Measurements from ENCODE around the gene NPR1. TPM values are rescaled to one million over a fixed set of nuclear protein-coding genes. Genes with fewer than 3 reads are reported as not detected.
"Not testable (repeated sequence)": the region's sequence is repeated elsewhere in the genome, so short reads cannot be mapped to it uniquely, and the experiment has no call there.

The NPR1 gene
- polyA plus RNA-seq, 4 donors, result 62.7 to 74.5 (median 71.5) TPM

DNA sequence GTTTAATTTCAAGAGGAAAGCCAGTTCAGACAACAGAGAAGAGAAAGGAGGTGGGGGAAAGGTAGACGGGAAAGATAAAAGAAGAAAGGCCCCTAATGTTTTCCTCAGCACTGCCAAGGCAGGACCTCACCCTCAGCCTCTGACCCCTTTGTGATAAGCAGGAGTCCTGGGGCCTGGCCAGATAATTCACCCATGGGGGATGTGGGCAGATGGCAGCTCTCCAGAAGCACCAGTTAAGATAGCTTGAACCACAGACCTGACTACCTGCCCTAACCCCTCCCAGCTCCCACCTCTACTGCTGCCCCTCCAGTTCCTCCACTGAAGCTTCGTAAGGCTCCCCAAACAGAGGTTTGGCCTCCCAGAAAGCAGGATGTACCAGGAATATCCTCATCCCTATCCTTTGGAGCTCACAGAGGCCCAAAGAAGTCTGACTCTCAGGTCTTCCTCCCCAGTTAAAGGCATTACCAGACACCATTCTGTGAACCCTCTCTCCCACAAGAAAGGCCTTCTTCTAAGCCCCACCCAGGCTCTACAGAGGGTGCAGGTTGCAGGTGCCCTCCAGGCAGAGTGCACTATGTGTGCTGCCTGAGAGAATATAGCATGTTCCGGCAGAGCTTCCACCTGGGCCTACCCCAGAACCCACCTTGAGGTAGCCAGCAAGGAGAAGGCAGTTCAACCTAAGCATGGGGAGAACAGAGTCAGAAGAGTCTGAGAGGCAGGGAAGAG lies 29.2 kb upstream of the NPR1 start:
- DNase-seq (ENCODE audit: low read depth in 4 of 4, low spot score in 2 of 4), result no peak

DNA sequence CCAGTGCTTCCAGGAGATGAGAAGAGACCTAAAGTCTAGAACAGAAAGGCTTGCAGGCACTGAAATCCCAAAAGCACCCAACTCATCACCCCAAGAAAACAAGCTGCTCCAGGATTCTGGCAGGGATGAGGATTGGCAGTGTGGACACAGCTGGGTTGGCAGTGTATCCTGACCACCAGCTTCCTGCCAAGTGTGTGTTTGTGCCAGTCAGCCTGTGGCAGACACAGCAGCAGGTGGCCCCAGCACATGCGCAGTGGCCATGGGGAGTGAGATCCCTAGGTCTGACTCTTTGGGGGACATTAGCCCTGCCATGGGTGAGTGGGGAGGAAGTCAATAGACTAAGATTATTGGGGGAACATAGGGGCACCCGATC lies 28.6 kb upstream of the NPR1 start:
- no peak for DNase-seq (ENCODE audit: low read depth in 4 of 4, low spot score in 2 of 4)

DNA sequence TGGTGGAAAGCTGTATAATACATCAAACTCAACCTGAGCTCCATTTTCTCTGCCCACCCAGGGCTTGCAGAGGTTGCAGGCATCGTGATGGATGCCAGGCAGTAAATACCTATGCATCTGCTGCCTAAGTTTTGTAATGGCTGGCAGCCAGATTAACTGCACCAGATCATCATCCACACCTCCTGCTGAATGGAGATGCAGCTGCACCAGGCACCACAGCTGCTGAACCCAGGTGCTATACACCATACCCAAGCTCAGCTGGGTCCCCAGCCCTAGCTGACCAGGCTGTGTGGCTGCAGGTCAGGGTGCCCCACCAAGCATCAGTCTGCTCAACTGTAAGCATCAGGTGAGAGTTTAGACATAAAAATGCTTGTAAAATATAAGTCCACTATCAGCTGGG lies 26.7 kb upstream of the NPR1 start:
- DNase-seq (ENCODE audit: low read depth in 4 of 4, low spot score in 2 of 4), result no peak

- DNase-seq (ENCODE audit: low read depth in 4 of 4, low spot score in 2 of 4), result no peak
These were observed 25.5 kb upstream of the NPR1 start for GRCh38 chr1:153652805-153653500.

DNA sequence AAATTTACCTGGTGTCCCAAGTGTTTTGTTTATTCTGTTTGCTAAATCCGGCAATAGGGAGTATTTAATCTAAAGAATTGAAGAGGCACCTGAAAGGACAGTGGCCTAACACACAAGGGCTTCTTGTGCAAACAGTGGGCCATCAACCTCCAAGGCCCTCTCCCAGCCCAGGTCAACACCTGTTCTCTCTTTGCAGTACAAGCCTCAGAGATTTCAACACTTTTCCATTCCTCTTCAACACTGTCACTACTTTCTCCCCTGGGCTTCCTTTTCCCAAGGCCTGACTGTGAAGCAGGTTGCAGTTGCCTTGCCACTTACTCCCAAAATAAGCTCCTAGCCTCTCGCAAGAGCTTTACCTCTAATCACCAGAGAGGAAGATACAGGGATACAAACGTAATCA lies 23.2 kb upstream of the NPR1 start:
- no peak for DNase-seq (ENCODE audit: low read depth in 4 of 4, low spot score in 2 of 4)

DNA sequence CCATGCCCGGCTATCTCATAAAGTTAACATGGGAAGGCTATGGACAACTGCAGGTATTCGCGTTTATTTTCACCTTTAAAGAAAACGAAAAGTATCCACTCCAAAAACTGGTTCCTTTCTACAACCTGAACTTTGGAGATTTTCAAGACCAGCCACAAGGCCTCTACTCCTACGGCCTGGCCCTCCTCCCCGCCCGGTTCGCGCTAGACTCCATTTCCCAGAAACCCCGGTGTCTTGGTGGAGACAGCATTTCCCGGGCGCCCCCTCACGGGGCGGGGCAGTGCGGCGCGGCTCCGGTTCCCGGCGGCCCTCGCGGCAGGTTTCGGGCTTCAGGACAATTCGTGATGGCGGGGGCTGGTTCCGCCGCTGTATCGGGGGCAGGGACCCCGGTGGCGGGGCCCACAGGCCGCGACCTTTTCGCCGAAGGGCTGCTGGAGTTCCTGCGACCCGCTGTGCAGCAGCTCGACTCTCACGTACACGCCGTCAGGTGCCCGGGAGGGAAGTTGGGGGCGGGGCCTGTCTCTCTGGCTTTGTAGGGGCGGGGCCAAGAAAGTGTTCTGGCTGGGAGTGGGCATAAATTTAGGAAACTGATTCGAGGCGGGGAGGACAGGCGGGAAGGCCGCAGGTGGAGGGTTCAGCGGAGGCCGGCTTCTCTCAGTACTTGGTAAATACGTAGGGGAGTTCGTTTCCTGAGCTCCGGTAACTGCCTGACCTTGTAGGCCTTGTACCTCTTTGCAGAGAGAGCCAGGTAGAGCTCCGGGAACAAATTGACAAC lies 19.9 kb upstream of the NPR1 start, which contains the start of gene SNAPIN:
Gene SNAPIN (plus strand): TSS at position 304 of the 775 bp plus-strand sequence. CDS start 41 bp downstream, at position 345.
- peak in 3 of 4 donors; percentile 77 to 87 (median 85) for DNase-seq (ENCODE audit: low read depth in 4 of 4, low spot score in 2 of 4)

- no peak for DNase-seq (ENCODE audit: low read depth in 4 of 4, low spot score in 2 of 4)
These were observed 19.3 kb upstream of the NPR1 start for GRCh38 chr1:153659175-153659534.

GRCh38 chr1:153659656-153660055 lies 18.8 kb upstream of the NPR1 start:
- DNase-seq (ENCODE audit: low read depth in 4 of 4, low spot score in 2 of 4), result no peak

- DNase-seq (ENCODE audit: low read depth in 4 of 4, low spot score in 2 of 4), result no peak
These were observed 17.3 kb upstream of the NPR1 start for GRCh38 chr1:153661111-153661708.

DNA sequence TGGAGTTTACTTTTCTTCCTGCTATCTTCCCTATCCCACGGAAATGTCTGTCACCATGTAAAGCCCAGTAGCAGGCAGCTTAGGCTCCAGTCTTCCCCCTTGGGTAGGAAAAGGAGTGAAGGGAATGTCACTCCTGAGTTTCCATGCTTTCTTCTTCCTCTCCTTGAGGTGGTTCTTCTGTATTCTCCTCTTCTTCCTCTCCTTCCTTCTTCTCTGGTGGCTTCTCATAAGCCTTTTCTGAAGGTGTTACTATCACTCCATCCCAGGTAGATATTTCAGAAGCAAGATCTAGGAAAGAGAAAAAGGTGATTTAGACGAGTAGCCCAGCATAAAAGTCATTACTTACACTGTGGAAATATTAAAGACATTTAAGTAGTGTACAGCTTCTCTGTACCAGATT lies 16.2 kb upstream of the NPR1 start:
- no peak for DNase-seq (ENCODE audit: low read depth in 4 of 4, low spot score in 2 of 4)

- DNase-seq (ENCODE audit: low read depth in 4 of 4, low spot score in 2 of 4), result no peak
These were observed 15.3 kb upstream of the NPR1 start for GRCh38 chr1:153663211-153663610.

DNA sequence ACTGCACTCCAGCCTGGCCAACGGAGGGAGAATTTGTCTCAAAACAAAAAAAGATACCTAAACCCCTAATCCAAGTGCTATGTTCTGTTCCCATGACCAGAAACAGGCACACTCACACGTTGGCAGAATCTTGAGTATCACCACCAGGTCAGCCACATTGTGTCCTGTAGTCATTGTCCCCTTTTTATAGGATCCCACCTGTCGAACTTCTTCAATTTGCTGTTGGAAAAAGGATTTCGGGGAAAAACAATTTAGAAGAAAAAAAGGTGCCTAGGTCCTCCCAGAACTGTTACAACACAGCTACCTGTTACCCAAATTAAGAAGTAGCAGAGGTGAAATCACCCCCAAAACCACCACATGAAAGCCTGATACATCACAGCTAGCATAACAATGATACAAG lies 11.0 kb upstream of the NPR1 start:
- DNase-seq (ENCODE audit: low read depth in 4 of 4, low spot score in 2 of 4), result no peak

DNA sequence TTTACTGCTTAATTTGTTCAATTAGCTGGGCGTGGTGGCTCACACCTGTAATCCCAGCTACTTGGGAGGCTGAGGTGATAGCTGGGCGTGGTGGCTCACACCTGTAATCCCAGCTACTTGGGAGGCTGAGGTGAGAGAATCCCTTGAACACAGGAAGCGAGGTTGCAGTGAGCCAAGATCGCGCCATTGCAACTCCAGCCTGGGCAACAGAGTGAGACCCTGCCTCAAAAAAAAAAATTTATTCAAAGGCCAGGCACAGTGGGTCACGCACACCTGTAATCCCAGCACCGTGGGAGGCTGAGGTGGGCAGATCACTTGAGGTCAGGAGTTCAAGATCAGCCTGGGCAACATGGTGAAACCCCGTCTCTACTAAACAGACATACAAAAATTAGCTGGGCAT lies 9.8 kb upstream of the NPR1 start:
- DNase-seq (ENCODE audit: low read depth in 4 of 4, low spot score in 2 of 4), result not testable (repeated sequence)

DNA sequence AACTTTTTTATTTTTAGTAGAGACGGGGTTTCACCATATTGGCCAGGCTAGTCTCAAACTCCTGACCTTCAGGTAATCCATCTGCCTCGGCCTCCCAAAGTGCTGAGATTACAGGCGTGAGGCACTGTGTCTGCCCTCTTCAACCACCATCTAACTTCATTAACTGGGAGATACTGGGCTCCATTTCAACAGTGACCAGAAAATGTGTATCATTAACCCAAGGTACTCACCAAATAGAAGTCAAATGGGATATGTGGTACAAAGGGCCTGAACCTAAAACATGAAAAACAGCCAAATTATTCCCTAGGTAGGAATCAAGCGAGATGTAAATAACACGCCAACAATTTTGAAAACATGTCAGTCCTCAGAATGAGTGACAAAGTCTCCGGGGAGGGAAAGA lies 8.9 kb upstream of the NPR1 start:
- no peak for DNase-seq (ENCODE audit: low read depth in 4 of 4, low spot score in 2 of 4)

GRCh38 chr1:153670257-153670858 lies 8.1 kb upstream of the NPR1 start:
- DNase-seq (ENCODE audit: low read depth in 4 of 4, low spot score in 2 of 4), result no peak

GRCh38 chr1:153670859-153671627 lies 7.4 kb upstream of the NPR1 start, which contains the start of gene ILF2:
Gene ILF2, minus strand, starts transcription at chr1:153670993. Its CDS starts 71 bp downstream, at chr1:153670922.
- DNase-seq (ENCODE audit: low read depth in 4 of 4, low spot score in 2 of 4), result peak; percentile 97 to 99 (median 98)

DNA sequence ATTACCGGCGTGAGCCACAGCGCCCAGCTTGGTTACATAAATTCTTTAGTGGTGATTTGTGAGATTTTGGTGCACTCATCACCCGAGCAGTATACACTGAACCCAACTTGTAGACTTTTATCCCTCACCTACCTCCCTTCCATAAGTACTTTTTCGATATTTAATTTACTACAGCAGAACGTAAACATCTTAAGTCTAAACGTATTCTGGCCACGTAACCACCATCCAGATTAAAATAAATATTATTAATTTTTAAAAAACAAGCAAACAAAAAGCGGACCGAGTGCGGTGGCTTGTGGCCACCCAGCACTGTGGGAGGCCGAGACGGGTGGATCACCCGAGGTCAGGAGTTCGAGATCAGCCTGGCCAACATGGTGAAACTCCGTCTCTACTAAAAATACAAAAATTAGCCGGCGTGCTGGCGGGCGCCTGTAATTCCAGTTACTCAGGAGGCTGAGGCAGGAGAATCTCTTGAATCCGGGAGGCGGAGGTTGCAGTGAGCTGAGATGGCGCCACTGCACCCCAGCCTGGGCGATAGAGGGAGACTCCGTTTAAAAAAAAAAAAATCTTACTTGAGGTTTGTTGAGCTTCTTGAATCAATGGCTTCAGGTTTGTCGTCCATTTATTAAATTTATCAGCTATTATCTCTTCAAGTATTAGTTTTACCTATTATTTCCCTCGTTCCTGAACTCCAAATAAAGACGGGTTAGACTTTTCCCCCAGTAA lies 6.7 kb upstream of the NPR1 start:
- DNase-seq (ENCODE audit: low read depth in 4 of 4, low spot score in 2 of 4), result not testable (repeated sequence)

DNA sequence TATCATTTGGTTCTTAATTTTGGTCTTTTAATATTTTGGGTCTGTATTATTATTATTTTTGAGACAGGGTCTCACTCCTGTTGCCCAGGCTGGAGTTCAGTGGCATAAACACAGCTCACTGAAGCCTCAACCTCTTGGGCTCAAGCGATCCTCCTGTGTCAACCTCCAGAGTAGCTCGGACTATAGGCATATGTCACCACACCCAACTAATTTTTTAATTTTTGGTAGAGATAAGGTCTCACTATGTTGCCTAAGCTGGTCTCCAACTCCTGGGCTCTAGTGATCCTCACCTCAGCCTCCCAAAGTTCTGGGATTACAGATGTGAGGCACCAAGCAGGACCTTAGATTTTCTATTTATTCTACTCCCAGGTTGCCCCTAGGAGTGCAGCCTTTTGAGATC lies 5.0 kb upstream of the NPR1 start:
- DNase-seq (ENCODE audit: low read depth in 4 of 4, low spot score in 2 of 4), result no peak
